ENCODE measurements around the gene LGALS7.

DNA sequence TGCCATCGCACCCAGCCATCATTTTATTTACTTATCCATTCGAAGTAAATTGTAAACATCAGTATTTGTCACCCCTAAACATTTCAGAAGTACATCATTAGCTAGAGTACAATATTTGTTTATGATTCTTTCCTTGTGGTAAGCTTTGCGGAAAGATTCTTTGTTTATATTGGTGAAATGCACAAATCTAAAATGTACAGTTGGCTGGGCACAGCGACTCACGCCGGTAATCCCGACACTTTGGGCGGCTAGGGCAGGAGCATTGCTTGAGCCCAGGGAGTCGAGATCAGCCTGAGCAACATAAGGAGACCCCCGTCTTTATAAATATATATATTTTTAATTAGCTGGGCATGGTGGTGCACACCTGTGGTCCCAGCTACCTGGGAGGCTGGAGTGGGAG lies 25.8 kb upstream of the LGALS7 start:
- TF ChIP-seq, protein P1, sequence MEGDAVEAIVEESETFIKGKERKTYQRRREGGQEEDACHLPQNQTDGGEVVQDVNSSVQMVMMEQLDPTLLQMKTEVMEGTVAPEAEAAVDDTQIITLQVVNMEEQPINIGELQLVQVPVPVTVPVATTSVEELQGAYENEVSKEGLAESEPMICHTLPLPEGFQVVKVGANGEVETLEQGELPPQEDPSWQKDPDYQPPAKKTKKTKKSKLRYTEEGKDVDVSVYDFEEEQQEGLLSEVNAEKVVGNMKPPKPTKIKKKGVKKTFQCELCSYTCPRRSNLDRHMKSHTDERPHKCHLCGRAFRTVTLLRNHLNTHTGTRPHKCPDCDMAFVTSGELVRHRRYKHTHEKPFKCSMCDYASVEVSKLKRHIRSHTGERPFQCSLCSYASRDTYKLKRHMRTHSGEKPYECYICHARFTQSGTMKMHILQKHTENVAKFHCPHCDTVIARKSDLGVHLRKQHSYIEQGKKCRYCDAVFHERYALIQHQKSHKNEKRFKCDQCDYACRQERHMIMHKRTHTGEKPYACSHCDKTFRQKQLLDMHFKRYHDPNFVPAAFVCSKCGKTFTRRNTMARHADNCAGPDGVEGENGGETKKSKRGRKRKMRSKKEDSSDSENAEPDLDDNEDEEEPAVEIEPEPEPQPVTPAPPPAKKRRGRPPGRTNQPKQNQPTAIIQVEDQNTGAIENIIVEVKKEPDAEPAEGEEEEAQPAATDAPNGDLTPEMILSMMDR (conservative IDR thresholded peaks at IDR 0.05; ENCODE audit: low read length): no peak
- no peak for TF ChIP-seq EZH2phosphoT487 (IDR thresholded peaks at IDR 0.05; ENCODE audit: borderline replicate concordance)

Measured in Loucy (cell line).